IMR-90 (cell line): ENCODE data around the gene CDC42BPG. TPM values are rescaled to one million over a fixed set of nuclear protein-coding genes. Genes with fewer than 3 reads are reported as not detected.

Experiments
- CEBPB ChIP-seq: IDR thresholded peaks from 2 replicates; pipeline ENCODE4 v1.6.1; 2012; ENCODE audit warnings: low read depth, low read length, improper control_type of control experiment
- POLR2A ChIP-seq: IDR thresholded peaks from 2 replicates; pipeline ENCODE4 v1.6.1; 2012; ENCODE audit warnings: mild to moderate bottlenecking, low read depth, low read length
- RAD21 ChIP-seq: IDR thresholded peaks from 2 replicates; pipeline ENCODE4 v1.6.1; 2012; ENCODE audit warnings: low read length, improper control_type of control experiment
- RCOR1 ChIP-seq: IDR thresholded peaks from 2 replicates; pipeline ENCODE4 v1.6.1; 2012; ENCODE audit warnings: mild to moderate bottlenecking, low read length, improper control_type of control experiment; ENCODE audit not compliant: insufficient replicate concordance
- RFX5 ChIP-seq: IDR thresholded peaks from 2 replicates; pipeline ENCODE4 v1.8.0; 2012; ENCODE audit warnings: low read depth, mild to moderate bottlenecking, low read length, moderate library complexity
- SMC3 ChIP-seq: fragments of 150-350 bp; IDR thresholded peaks from 2 replicates; pipeline ENCODE4 v1.6.1; 2016; ENCODE audit warnings: low read depth, mild to moderate bottlenecking, antibody characterized with exemption, low read length, moderate library complexity
- polyA plus RNA-seq, 3 experiments: library from polyadenylated mRNA; depleted of rRNA; stranded (reverse); fragments of >200 nt; gene quantifications; 2 replicates each; pipeline ENCODE4 v1.2.3, GENCODE V29; 2012; ENCODE audit warnings: low replicate concordance in 1 of 3
- total RNA-seq: library from RNA; depleted of rRNA; stranded (reverse); fragments of >200 nt; gene quantifications from 2 replicates; pipeline ENCODE4 v1.2.3, GENCODE V29; 2012
- TF ChIP-seq, protein P1 (sequence below): conservative IDR thresholded peaks from 2 replicates; pipeline ENCODE4 v1.5.1; 2012; ENCODE audit warnings: mild to moderate bottlenecking, low read depth, low read length, improper control_type of control experiment

The CDC42BPG gene
- total and polyA plus RNA-seq, 2 of the 4 experiments (the other 2 are of a cell fraction), result under 0.01 to 0.12 TPM

DNA sequence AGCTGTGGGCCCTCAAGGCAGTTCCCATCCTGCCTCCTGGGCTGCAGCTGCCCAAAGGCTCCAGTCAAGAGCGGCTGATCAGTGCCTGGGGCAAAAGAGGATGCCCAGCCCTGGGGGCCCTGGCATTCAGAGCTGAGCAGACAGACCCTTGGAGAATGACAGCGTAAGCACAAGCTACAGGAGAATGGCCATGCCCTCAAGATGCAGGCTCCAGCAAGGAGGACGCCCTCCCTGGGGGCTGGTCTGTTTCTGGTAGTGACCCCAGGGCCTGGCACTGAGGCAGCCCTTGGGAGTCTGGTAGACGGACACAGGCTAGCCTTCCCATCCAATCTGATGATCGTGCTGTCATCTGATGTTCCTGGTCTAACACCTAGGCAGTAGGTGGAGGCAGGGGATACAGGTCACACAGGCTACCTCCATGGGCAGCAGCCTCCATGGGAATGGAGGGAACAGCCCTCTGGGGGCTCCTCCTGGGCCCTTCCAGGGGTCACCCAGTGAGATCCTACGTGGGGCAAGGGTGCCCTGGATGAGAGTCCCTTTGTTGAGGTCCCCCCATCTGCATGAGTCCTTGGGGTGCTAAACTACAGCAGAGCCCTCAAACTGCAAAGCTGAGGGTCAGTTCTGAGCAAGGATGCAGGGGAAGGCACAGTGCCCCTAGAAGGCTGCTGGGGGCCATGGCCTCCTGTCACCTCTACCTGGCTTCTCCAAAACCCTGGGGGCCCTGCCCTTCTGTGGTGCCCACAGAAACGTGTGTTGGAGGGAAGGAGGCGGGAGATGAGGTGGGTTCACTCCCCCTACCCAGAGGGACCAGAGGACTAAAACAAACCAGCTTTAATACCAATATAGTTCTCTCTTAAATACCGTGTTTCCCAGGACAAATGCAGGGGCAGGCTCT lies 55.9 kb downstream of the CDC42BPG start (continued):
- TF ChIP-seq, protein P1, sequence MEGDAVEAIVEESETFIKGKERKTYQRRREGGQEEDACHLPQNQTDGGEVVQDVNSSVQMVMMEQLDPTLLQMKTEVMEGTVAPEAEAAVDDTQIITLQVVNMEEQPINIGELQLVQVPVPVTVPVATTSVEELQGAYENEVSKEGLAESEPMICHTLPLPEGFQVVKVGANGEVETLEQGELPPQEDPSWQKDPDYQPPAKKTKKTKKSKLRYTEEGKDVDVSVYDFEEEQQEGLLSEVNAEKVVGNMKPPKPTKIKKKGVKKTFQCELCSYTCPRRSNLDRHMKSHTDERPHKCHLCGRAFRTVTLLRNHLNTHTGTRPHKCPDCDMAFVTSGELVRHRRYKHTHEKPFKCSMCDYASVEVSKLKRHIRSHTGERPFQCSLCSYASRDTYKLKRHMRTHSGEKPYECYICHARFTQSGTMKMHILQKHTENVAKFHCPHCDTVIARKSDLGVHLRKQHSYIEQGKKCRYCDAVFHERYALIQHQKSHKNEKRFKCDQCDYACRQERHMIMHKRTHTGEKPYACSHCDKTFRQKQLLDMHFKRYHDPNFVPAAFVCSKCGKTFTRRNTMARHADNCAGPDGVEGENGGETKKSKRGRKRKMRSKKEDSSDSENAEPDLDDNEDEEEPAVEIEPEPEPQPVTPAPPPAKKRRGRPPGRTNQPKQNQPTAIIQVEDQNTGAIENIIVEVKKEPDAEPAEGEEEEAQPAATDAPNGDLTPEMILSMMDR, result no peak
- TF ChIP-seq SMC3 (no peak), RCOR1 (no peak), RFX5 (no peak), POLR2A (no peak), CEBPB (no peak), RAD21 (no peak)
